Ishikawa (cell line): ENCODE data around the gene ZNF41.

ENCODE experiments used
- CEBPB ChIP-seq: IDR thresholded peaks from 2 replicates; pipeline ENCODE4 v1.6.1; 2012
- CREB1 ChIP-seq: IDR thresholded peaks from 2 replicates; pipeline ENCODE4 v1.6.1; 2012; ENCODE audit warnings: low read depth
- EGR1 ChIP-seq: IDR thresholded peaks from 2 replicates; pipeline ENCODE4 v1.6.1; 2012
- EP300 ChIP-seq: IDR thresholded peaks from 2 replicates; pipeline ENCODE4 v1.6.1; 2012; ENCODE audit warnings: borderline replicate concordance
- FOXM1 ChIP-seq: IDR thresholded peaks from 2 replicates; pipeline ENCODE4 v1.6.1; 2012; ENCODE audit warnings: low read depth, borderline replicate concordance
- MAX ChIP-seq: IDR thresholded peaks from 2 replicates; pipeline ENCODE4 v1.6.1; 2012
- NFIC ChIP-seq: IDR thresholded peaks from 2 replicates; pipeline ENCODE4 v1.6.1; 2012
- RAD21 ChIP-seq: IDR thresholded peaks from 2 replicates; pipeline ENCODE4 v1.6.1; 2012; ENCODE audit warnings: low read depth
- REST ChIP-seq: IDR thresholded peaks from 2 replicates; pipeline ENCODE4 v1.6.1; 2012; ENCODE audit warnings: low read depth, mild to moderate bottlenecking
- TAF1 ChIP-seq: IDR thresholded peaks from 2 replicates; pipeline ENCODE4 v1.6.1; 2012; ENCODE audit warnings: low read depth, mild to moderate bottlenecking
- TCF12 ChIP-seq: IDR thresholded peaks from 2 replicates; pipeline ENCODE4 v1.6.1; 2012; ENCODE audit warnings: low read depth
- TEAD4 ChIP-seq: IDR thresholded peaks from 2 replicates; pipeline ENCODE4 v1.6.1; 2012
- USF1 ChIP-seq: IDR thresholded peaks from 2 replicates; pipeline ENCODE4 v1.6.1; 2012
- YY1 ChIP-seq: IDR thresholded peaks from 2 replicates; pipeline ENCODE4 v1.6.1; 2012; ENCODE audit warnings: low read depth
- ZBTB7A ChIP-seq: IDR thresholded peaks from 2 replicates; pipeline ENCODE4 v1.6.1; 2012; ENCODE audit warnings: low read depth

The ZNF41 gene

GRCh38 chrX:47523297-47523696, 40.3 kb upstream of the ZNF41 start:
- TF ChIP-seq RAD21 (peak; percentile 76), MAX (peak; percentile 40; the same call in 1 of the 2 replicates), NFIC (no peak)

GRCh38 chrX:47518144-47518543, 35.1 kb upstream of the ZNF41 start:
- TF ChIP-seq USF1: no peak
- no peak for TF ChIP-seq EP300
- no peak for TF ChIP-seq ZBTB7A
- no peak for TF ChIP-seq TCF12
- no peak for TF ChIP-seq NFIC
- no peak for TF ChIP-seq YY1
- no peak for TF ChIP-seq EGR1
- TF ChIP-seq CREB1: no peak
- TF ChIP-seq TEAD4: no peak
- no peak for TF ChIP-seq RAD21
- no peak for TF ChIP-seq FOXM1
- TF ChIP-seq REST: no peak

- TF ChIP-seq TCF12 (no peak), CREB1 (no peak), REST (no peak), TAF1 (no peak), NFIC (no peak), EGR1 (no peak), YY1 (no peak), ZBTB7A (no peak), USF1 (no peak)
These were observed 33.1 kb upstream of the ZNF41 start for GRCh38 chrX:47515941-47516665.

- TF ChIP-seq NFIC: no peak
- no peak for TF ChIP-seq ZBTB7A
- TF ChIP-seq CEBPB: no peak
- no peak for TF ChIP-seq MAX
- no peak for TF ChIP-seq TCF12
These were observed 31.7 kb upstream of the ZNF41 start for GRCh38 chrX:47514533-47515235.

- TF ChIP-seq YY1 (no peak), TCF12 (no peak), EP300 (no peak), USF1 (no peak), TAF1 (no peak), ZBTB7A (no peak)
These were observed 24.3 kb upstream of the ZNF41 start for GRCh38 chrX:47507153-47507867.

- TF ChIP-seq TCF12 (no peak), CREB1 (no peak), FOXM1 (no peak), REST (no peak), CEBPB (no peak), EGR1 (no peak), YY1 (no peak), NFIC (no peak), RAD21 (no peak), EP300 (no peak)
These were observed 20.1 kb upstream of the ZNF41 start for GRCh38 chrX:47503151-47503550.
